ENCODE results near the gene EXOC5.

DNA sequence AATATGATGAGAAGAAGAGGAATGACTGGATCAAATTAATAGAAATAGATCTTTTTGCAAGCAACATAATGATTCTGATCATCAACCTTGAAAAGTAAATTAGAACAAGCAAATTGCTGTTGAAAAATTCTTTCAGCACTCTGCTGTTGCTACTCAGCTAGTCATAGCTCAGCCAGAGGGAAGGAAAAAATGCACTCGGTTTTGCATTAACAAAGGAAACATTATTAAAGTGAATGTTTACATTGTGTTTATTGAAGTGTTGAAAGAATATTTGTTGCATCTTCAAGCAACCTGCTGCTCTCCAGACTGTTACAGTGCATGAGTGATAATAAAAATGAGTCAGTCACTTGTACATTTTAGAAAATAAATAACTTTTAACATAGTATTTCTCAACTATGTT lies 26.5 kb upstream of the EXOC5 start:
- TF ChIP-seq, protein P1, sequence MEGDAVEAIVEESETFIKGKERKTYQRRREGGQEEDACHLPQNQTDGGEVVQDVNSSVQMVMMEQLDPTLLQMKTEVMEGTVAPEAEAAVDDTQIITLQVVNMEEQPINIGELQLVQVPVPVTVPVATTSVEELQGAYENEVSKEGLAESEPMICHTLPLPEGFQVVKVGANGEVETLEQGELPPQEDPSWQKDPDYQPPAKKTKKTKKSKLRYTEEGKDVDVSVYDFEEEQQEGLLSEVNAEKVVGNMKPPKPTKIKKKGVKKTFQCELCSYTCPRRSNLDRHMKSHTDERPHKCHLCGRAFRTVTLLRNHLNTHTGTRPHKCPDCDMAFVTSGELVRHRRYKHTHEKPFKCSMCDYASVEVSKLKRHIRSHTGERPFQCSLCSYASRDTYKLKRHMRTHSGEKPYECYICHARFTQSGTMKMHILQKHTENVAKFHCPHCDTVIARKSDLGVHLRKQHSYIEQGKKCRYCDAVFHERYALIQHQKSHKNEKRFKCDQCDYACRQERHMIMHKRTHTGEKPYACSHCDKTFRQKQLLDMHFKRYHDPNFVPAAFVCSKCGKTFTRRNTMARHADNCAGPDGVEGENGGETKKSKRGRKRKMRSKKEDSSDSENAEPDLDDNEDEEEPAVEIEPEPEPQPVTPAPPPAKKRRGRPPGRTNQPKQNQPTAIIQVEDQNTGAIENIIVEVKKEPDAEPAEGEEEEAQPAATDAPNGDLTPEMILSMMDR (conservative IDR thresholded peaks at IDR 0.05; ENCODE audit: low read depth, low read length): no peak
- TF ChIP-seq EZH2 (IDR thresholded peaks at IDR 0.05; ENCODE audit: low read length, unreplicated experiment) (no peak), EZH2phosphoT487 (IDR thresholded peaks at IDR 0.05; ENCODE audit: borderline replicate concordance, low read length) (no peak)
